Stomach (tissue), 4 donors: Measurements from ENCODE around the gene ACACA.

Source experiments
- CTCF ChIP-seq, 7 experiments: fragments of 450-650 bp in 4 of 7; fragments of 200-600 bp in 3 of 7; sonication (generic) in 3 of 7; IDR thresholded peaks; one replicate each; pipeline ENCODE4 v1.5.1; 2016 to 2019; ENCODE audit warnings: antibody characterized with exemption in 7 of 7, control low read depth in 2 of 7, mild to moderate bottlenecking in 1 of 7
- POLR2A ChIP-seq, 4 donors: fragments of 450-650 bp; IDR thresholded peaks; one replicate each; pipeline ENCODE4 v1.6.1; 2016; ENCODE audit warnings: antibody characterized with exemption in 4 of 4, control low read depth in 2 of 4, mild to moderate bottlenecking in 1 of 4, moderate library complexity in 1 of 4
- POLR2AphosphoS5 ChIP-seq, 3 donors: sonication (generic); formaldehyde crosslinking; IDR thresholded peaks; one replicate each; pipeline ENCODE4 v1.6.1; 2016; ENCODE audit warnings: antibody characterized with exemption in 3 of 3

GRCh38 chr17:37361543-37361942, 45.1 kb downstream of the ACACA start:
- TF ChIP-seq POLR2A (IDR thresholded peaks at IDR 0.05) (no peak), CTCF (IDR thresholded peaks at IDR 0.05) (no peak), POLR2AphosphoS5 (IDR thresholded peaks at IDR 0.05) (no peak)
